GM12878 (cell line): ENCODE measurements around the gene IL18R1. TPM values are rescaled to one million over a fixed set of nuclear protein-coding genes. Genes with fewer than 3 reads are reported as not detected.

Experiments
- ATAC-seq: fragments of 200-7000 bp; cut with Tn5 transposase; 3 replicates; pipeline ENCODE4 v1.9.1; 2020; ENCODE audit warnings: mild to moderate bottlenecking, moderate library complexity
- BruUV-seq: library from RNA; stranded (reverse); fragments of 400-500 nt; replicated peaks from 2 replicates; lab custom pipeline; 2021; lab: Mats Ljungman, UMichigan
- CTCF ChIA-PET: fragments of 300-600 bp; sonication (Branson Sonifier 250); formaldehyde crosslinking; extraction: SDS; loops from one replicate; lab custom pipeline; 2021; ENCODE audit warnings: inconsistent platforms; lab: Yijun Ruan, JAX
- POLR2A ChIA-PET: fragments of 350-600 bp; formaldehyde crosslinking; extraction: SDS; loops from one replicate; lab custom pipeline; 2021; ENCODE audit warnings: inconsistent platforms; lab: Charles Lee
- RAD21 ChIA-PET: fragments of 300-600 bp; sonication (Branson Sonifier 250); formaldehyde crosslinking; loops from one replicate; lab custom pipeline; 2023; ENCODE audit warnings: antibody characterized with exemption; ENCODE audit not compliant: unreplicated experiment; lab: Charles Lee
- SMC1A ChIA-PET: fragments of 300-600 bp; sonication (Branson Sonifier 250); formaldehyde crosslinking; loops from one replicate; lab custom pipeline; 2023; ENCODE audit not compliant: unreplicated experiment, uncharacterized antibody; lab: Charles Lee
- DNase-seq: peaks from one replicate; pipeline ENCODE4 v3.0.0-alpha.2; 2011; ENCODE audit warnings: low read depth, low spot score
- FAIRE-seq: peaks from 3 replicates; lab custom pipeline; 2011; peaks lifted over from hg19 to GRCh38; lab: Jason Lieb, UNC
- H2AFZ ChIP-seq: 2 replicates; pipeline ENCODE4 v1.6.0; 2011; ENCODE audit warnings: low read depth, low read length, control low read depth; ENCODE audit not compliant: control insufficient read depth
- H3K27ac ChIP-seq: 2 replicates; pipeline ENCODE4 v1.5.1; 2011; ENCODE audit warnings: control low read depth; ENCODE audit not compliant: control insufficient read depth, insufficient read depth
- H3K27me3 ChIP-seq, 2 experiments: replicated peaks in 1 of 2; 2 replicates each; pipeline versions ENCODE4 v1.6.0 to v1.6.1; 2011; ENCODE audit warnings: low read length in 1 of 2; ENCODE audit not compliant: control insufficient read depth in 2 of 2, insufficient read depth in 2 of 2
- H3K36me3 ChIP-seq, 2 experiments: 2 replicates each; pipeline ENCODE4 v1.5.1; 2011; ENCODE audit warnings: low read length in 1 of 2; ENCODE audit not compliant: control insufficient read depth in 2 of 2, insufficient read depth in 2 of 2
- H3K4me1 ChIP-seq: 2 replicates; pipeline ENCODE4 v1.6.1; 2011; ENCODE audit warnings: mild to moderate bottlenecking, low read length, moderate library complexity, mixed read lengths; ENCODE audit not compliant: control insufficient read depth, insufficient read depth
- H3K4me2 ChIP-seq: 2 replicates; pipeline ENCODE4 v1.6.0; 2011; ENCODE audit warnings: control low read depth; ENCODE audit not compliant: control insufficient read depth, insufficient read depth
- H3K4me3 ChIP-seq: fragments of 200-600 bp; sonication (generic); 2 replicates; pipeline ENCODE4 v1.5.1; 2016
- H3K79me2 ChIP-seq: 2 replicates; pipeline ENCODE4 v1.6.0; 2011; ENCODE audit warnings: low read length; ENCODE audit not compliant: control insufficient read depth, insufficient read depth
- H3K9ac ChIP-seq: 2 replicates; pipeline ENCODE4 v1.8.0; 2011; ENCODE audit warnings: low read length, control low read depth, mixed read lengths; ENCODE audit not compliant: control insufficient read depth, insufficient read depth
- H3K9me3 ChIP-seq: replicated peaks from 3 replicates; pipeline ENCODE4 v1.5.1; 2011; ENCODE audit warnings: mild to moderate bottlenecking, low read length; ENCODE audit not compliant: control insufficient read depth, insufficient read depth
- H4K20me1 ChIP-seq: 2 replicates; pipeline ENCODE4 v1.6.0; 2011; ENCODE audit not compliant: control insufficient read depth, insufficient read depth
- CREB1 ChIP-seq: IDR thresholded peaks from 2 replicates; pipeline ENCODE4 v1.6.1; 2012; ENCODE audit warnings: low read depth, mild to moderate bottlenecking, inconsistent platforms
- CTCF ChIP-seq, 3 experiments: IDR thresholded peaks in 2 of 3; conservative IDR thresholded peaks in 1 of 3; 2 replicates each; pipeline ENCODE4 v1.5.1; 2011; ENCODE audit warnings: low read depth in 3 of 3, low read length in 3 of 3, mild to moderate bottlenecking in 3 of 3, control low read depth in 2 of 3, moderate library complexity in 2 of 3, inconsistent platforms in 1 of 3, mixed read lengths in 1 of 3; ENCODE audit not compliant: control insufficient read depth in 2 of 3, insufficient read depth in 1 of 3; ENCODE audit errors: extremely low read depth in 1 of 3
- ESRRA ChIP-seq: IDR thresholded peaks from 2 replicates; pipeline ENCODE4 v1.6.1; 2012; ENCODE audit warnings: mild to moderate bottlenecking, low read length, improper control_type of control experiment
- KLF5 ChIP-seq: fragments of 450-650 bp; IDR thresholded peaks from 2 replicates; pipeline ENCODE4 v1.6.1; 2014; ENCODE audit warnings: mild to moderate bottlenecking; ENCODE audit not compliant: partially characterized antibody
- NR2C1 ChIP-seq: fragments of 450-650 bp; IDR thresholded peaks from 2 replicates; pipeline ENCODE4 v1.6.1; 2017; ENCODE audit warnings: antibody characterized with exemption, mild to moderate bottlenecking, moderate library complexity
- PKNOX1 ChIP-seq: fragments of 450-650 bp; IDR thresholded peaks from 2 replicates; pipeline ENCODE4 v1.6.1; 2016; ENCODE audit warnings: mild to moderate bottlenecking
- RAD21 ChIP-seq: IDR thresholded peaks from 2 replicates; pipeline ENCODE4 v1.6.1; 2011; ENCODE audit warnings: mild to moderate bottlenecking, low read depth, low read length, moderate library complexity; ENCODE audit not compliant: insufficient read depth
- SIN3A ChIP-seq: IDR thresholded peaks from 2 replicates; pipeline ENCODE4 v1.6.1; 2012; ENCODE audit warnings: low read depth, low read length, improper control_type of control experiment
- SUPT20H ChIP-seq: IDR thresholded peaks from 2 replicates; pipeline ENCODE4 v1.6.1; 2011; ENCODE audit warnings: low read depth, mild to moderate bottlenecking, low read length, moderate library complexity, borderline replicate concordance; ENCODE audit not compliant: control insufficient read depth
- TAF1 ChIP-seq: IDR thresholded peaks from 2 replicates; pipeline ENCODE4 v1.6.1; 2011; ENCODE audit warnings: mild to moderate bottlenecking, low read depth, low read length, borderline replicate concordance
- ZBTB33 ChIP-seq: fragments of 450-650 bp; IDR thresholded peaks from 2 replicates; pipeline ENCODE4 v1.6.1; 2017; ENCODE audit warnings: mild to moderate bottlenecking
- ZNF207 ChIP-seq: fragments of 450-650 bp; IDR thresholded peaks from 2 replicates; pipeline ENCODE4 v1.6.1; 2014; ENCODE audit warnings: antibody characterized with exemption, mild to moderate bottlenecking, borderline replicate concordance
- ZSCAN29 ChIP-seq: fragments of 450-650 bp; IDR thresholded peaks from 2 replicates; pipeline ENCODE4 v1.6.1; 2017; ENCODE audit warnings: mild to moderate bottlenecking, moderate library complexity
- WGBS: methylation state at CpG from one replicate; pipeline ENCODE4 v1.1.6; 2016; ENCODE audit warnings: low lambda C conversion rate; ENCODE audit not compliant: insufficient replicate concordance, insufficient coverage; ENCODE audit errors: missing lambda C conversion rate; 5-methylcytosine and 5-hydroxymethylcytosine counted together
- in situ Hi-C: fragments of 300-500 bp; cut with MboI; formaldehyde crosslinking; loops from 9 replicates; pipeline ENCODE4 v1.14.3; 2018; ENCODE audit warnings: mixed read lengths
- intact Hi-C: fragments of 100-400 bp; cut with micrococcal nuclease; formaldehyde crosslinking; loops from one replicate; pipeline ENCODE4 v1.14.2; 2022; ENCODE audit not compliant: unreplicated experiment
- polyA plus RNA-seq, 11 experiments: library from polyadenylated mRNA; depleted of rRNA in 4 of 11; unstranded in 6 of 11; stranded (reverse) in 5 of 11; fragments of >200 nt; fragmentation: Nextera tagmentation in 4 of 11; fragmentation: Illumina TruSeq in 1 of 11; extraction: Ambion mirVana in 4 of 11; extraction: Trizol in 1 of 11; gene quantifications; 1 replicate in 1 of 11; 2 replicates in 10 of 11; pipeline versions ENCODE4 v1.2.1 to v1.2.3, GENCODE V29; 2011 to 2016; ENCODE audit warnings: inconsistent platforms in 2 of 11, missing spikeins in 2 of 11, low read depth in 1 of 11
- total RNA-seq, 4 experiments: library from RNA; depleted of rRNA in 3 of 4; stranded (reverse); fragments of >200 nt in 3 of 4; fragmentation: Illumina TruSeq in 1 of 4; extraction: Trizol in 1 of 4; gene quantifications; 2 replicates each; pipeline versions ENCODE4 v1.2.1 to v1.2.3, GENCODE V29; 2013 to 2021

Gene IL18R1
- total and polyA plus RNA-seq, 10 of the 15 experiments (the other 5 are each of a cell fraction or from before 2014, with no cell fraction given), result 3.5 to 15.5 (median 11.1) TPM

GRCh38 chr2:102313950-102314349 is 41.6 kb upstream of the IL18R1 start:
- FAIRE-seq (no peak), ATAC-seq (no peak), DNase-seq (no peak)
- no peaks in the 10 kb centered on the region for H3K27me3 ChIP-seq
- H2AFZ ChIP-seq, result no peak overlapping the region
- no peaks in the 10 kb centered on the region for H3K79me2 ChIP-seq
- H3K9ac ChIP-seq, result no peak overlapping the region
- CTCF ChIA-PET, result interaction anchor here (1.7 kb wide), 1 partner anchor 12 kb away, joined by 5 read pairs; no protein-coding TSS in a partner anchor
- intact Hi-C loops, result no loop called here
- RAD21 ChIA-PET, result no interaction called here
- no peak overlapping the region for H3K27ac ChIP-seq
- WGBS, result 27% methylated on average over 3 of the region's 3 CpGs
- H4K20me1 ChIP-seq, result no peaks in the 10 kb centered on the region
- no peaks in the 10 kb centered on the region for H3K36me3 ChIP-seq
- in situ Hi-C loops, result no loop called here
- no peak overlapping the region for H3K4me3 ChIP-seq
- BruUV-seq, result no TSS peak
- H3K4me2 ChIP-seq, result no peak overlapping the region
- H3K4me1 ChIP-seq, result no peaks in the 10 kb centered on the region
- TF ChIP-seq TAF1 (no peak), CTCF (IDR thresholded peaks at IDR 0.05 in 2 of 3, conservative IDR thresholded peaks at IDR 0.05 in 1 of 3; ENCODE audit: control insufficient read depth in 2 of 3, extremely low read depth in 1 of 3, insufficient read depth in 1 of 3, low read depth in 3 of 3, low read length in 3 of 3) (no peak), SUPT20H (no peak), ZSCAN29 (no peak), NR2C1 (no peak), ZNF207 (no peak), KLF5 (no peak), ESRRA (no peak), RAD21 (no peak), CREB1 (no peak), SIN3A (no peak), PKNOX1 (no peak), ZBTB33 (no peak)
- SMC1A ChIA-PET, result no interaction called here
- POLR2A ChIA-PET, result no interaction called here
- H3K9me3 ChIP-seq, result no peaks in the 10 kb centered on the region
